Astrocyte (in vitro differentiated cells and primary cell): ENCODE results near the gene RB1.

ENCODE experiments used
- CTCF ChIP-seq: IDR thresholded peaks from 2 replicates; pipeline ENCODE4 v1.5.1; 2011; ENCODE audit warnings: low read depth, mild to moderate bottlenecking, inconsistent platforms, low read length, moderate library complexity; ENCODE audit not compliant: insufficient read depth
- EZH2 ChIP-seq: IDR thresholded peaks from 2 replicates; pipeline ENCODE4 v1.6.1; 2012; ENCODE audit warnings: mild to moderate bottlenecking, low read length, inconsistent platforms; ENCODE audit not compliant: insufficient read depth

- TF ChIP-seq CTCF (no peak), EZH2 (no peak)
These were observed 16.2 kb downstream of the RB1 start for GRCh38 chr13:48319531-48320398.
